ENCODE measurements around the gene COPZ2.
"Not testable (repeated sequence)": the region's sequence is repeated elsewhere in the genome, so short reads cannot be mapped to it uniquely, and the experiment has no call there.

The COPZ2 gene

GRCh38 chr17:48025904-48026501 is 11.6 kb downstream of the COPZ2 start:
- no peaks in the 10 kb centered on the region for H3K9me3 ChIP-seq (ENCODE audit: control insufficient read depth, insufficient read depth, low read length)
- H3K4me1 ChIP-seq (ENCODE audit: control insufficient read depth, insufficient read depth, low read length) = peaks cover 19% of the 10 kb centered on the region
- H3K9ac ChIP-seq (ENCODE audit: low read depth, low read length) = no peak overlapping the region
- H3K27me3 ChIP-seq (ENCODE audit: control insufficient read depth, insufficient read depth, low read length) = peaks cover 27% of the 10 kb centered on the region
- H3K4me3 ChIP-seq (ENCODE audit: low read depth, low read length) = peak overlapping the region; percentile 95
- no peaks in the 10 kb centered on the region for H3K36me3 ChIP-seq (ENCODE audit: control insufficient read depth, insufficient read depth, low read length)

GRCh38 chr17:48025040-48025903 is 12.3 kb downstream of the COPZ2 start:
- H3K4me1 ChIP-seq (ENCODE audit: control insufficient read depth, insufficient read depth, low read length) = peaks cover 19% of the 10 kb centered on the region
- H3K9me3 ChIP-seq (ENCODE audit: control insufficient read depth, insufficient read depth, low read length) = no peaks in the 10 kb centered on the region
- peaks cover 27% of the 10 kb centered on the region for H3K27me3 ChIP-seq (ENCODE audit: control insufficient read depth, insufficient read depth, low read length)
- H3K4me3 ChIP-seq (ENCODE audit: low read depth, low read length) = peak overlapping the region; percentile 95
- no peaks in the 10 kb centered on the region for H3K36me3 ChIP-seq (ENCODE audit: control insufficient read depth, insufficient read depth, low read length)
- no peak overlapping the region for H3K9ac ChIP-seq (ENCODE audit: low read depth, low read length)

GRCh38 chr17:48024149-48025039 is 13.2 kb downstream of the COPZ2 start:
- Histone ChIP-seq H3K9me3 (ENCODE audit: control insufficient read depth, insufficient read depth, low read length) (no peaks in the 10 kb centered on the region), H3K27me3 (ENCODE audit: control insufficient read depth, insufficient read depth, low read length) (peaks cover 27% of the 10 kb centered on the region)

GRCh38 chr17:48023400-48024148 is 14.0 kb downstream of the COPZ2 start:
- Histone ChIP-seq H3K36me3 (ENCODE audit: control insufficient read depth, insufficient read depth, low read length) (no peaks in the 10 kb centered on the region), H3K4me1 (ENCODE audit: control insufficient read depth, insufficient read depth, low read length) (peaks cover 19% of the 10 kb centered on the region), H3K4me3 (ENCODE audit: low read depth, low read length) (peak overlapping the region; percentile 56), H3K27me3 (ENCODE audit: control insufficient read depth, insufficient read depth, low read length) (peaks cover 27% of the 10 kb centered on the region), H3K9me3 (ENCODE audit: control insufficient read depth, insufficient read depth, low read length) (no peaks in the 10 kb centered on the region), H3K9ac (ENCODE audit: low read depth, low read length) (no peak overlapping the region)

More at GRCh38 chr17:48024149-48025039, 13.2 kb downstream of the COPZ2 start:
- peaks cover 19% of the 10 kb centered on the region for H3K4me1 ChIP-seq (ENCODE audit: control insufficient read depth, insufficient read depth, low read length)
- H3K36me3 ChIP-seq (ENCODE audit: control insufficient read depth, insufficient read depth, low read length) = no peaks in the 10 kb centered on the region
- no peak overlapping the region for H3K9ac ChIP-seq (ENCODE audit: low read depth, low read length)
- peak overlapping the region; percentile 56 for H3K4me3 ChIP-seq (ENCODE audit: low read depth, low read length)

GRCh38 chr17:48022901-48023300 is 14.7 kb downstream of the COPZ2 start:
- H3K4me1 ChIP-seq (ENCODE audit: control insufficient read depth, insufficient read depth, low read length) = peaks cover 19% of the 10 kb centered on the region
- peaks cover 27% of the 10 kb centered on the region for H3K27me3 ChIP-seq (ENCODE audit: control insufficient read depth, insufficient read depth, low read length)
- H3K4me3 ChIP-seq (ENCODE audit: low read depth, low read length) = no peak overlapping the region
- no peaks in the 10 kb centered on the region for H3K9me3 ChIP-seq (ENCODE audit: control insufficient read depth, insufficient read depth, low read length)
- H3K9ac ChIP-seq (ENCODE audit: low read depth, low read length) = no peak overlapping the region
- no peaks in the 10 kb centered on the region for H3K36me3 ChIP-seq (ENCODE audit: control insufficient read depth, insufficient read depth, low read length)

GRCh38 chr17:48021934-48022333 is 15.7 kb downstream of the COPZ2 start:
- Histone ChIP-seq H3K4me3 (ENCODE audit: low read depth, low read length) (no peak overlapping the region), H3K27me3 (ENCODE audit: control insufficient read depth, insufficient read depth, low read length) (peaks cover 23% of the 10 kb centered on the region), H3K9me3 (ENCODE audit: control insufficient read depth, insufficient read depth, low read length) (no peaks in the 10 kb centered on the region), H3K9ac (ENCODE audit: low read depth, low read length) (no peak overlapping the region), H3K4me1 (ENCODE audit: control insufficient read depth, insufficient read depth, low read length) (peaks cover 17% of the 10 kb centered on the region), H3K36me3 (ENCODE audit: control insufficient read depth, insufficient read depth, low read length) (no peaks in the 10 kb centered on the region)

GRCh38 chr17:48017817-48018158 is 19.8 kb downstream of the COPZ2 start:
- H3K36me3 ChIP-seq (ENCODE audit: control insufficient read depth, insufficient read depth, low read length); H3K9ac ChIP-seq (ENCODE audit: low read depth, low read length); H3K4me1 ChIP-seq (ENCODE audit: control insufficient read depth, insufficient read depth, low read length); H3K4me3 ChIP-seq (ENCODE audit: low read depth, low read length); H3K9me3 ChIP-seq (ENCODE audit: control insufficient read depth, insufficient read depth, low read length): not testable (repeated sequence)
- H3K27me3 ChIP-seq (ENCODE audit: control insufficient read depth, insufficient read depth, low read length) = peaks cover 17% of the 10 kb centered on the region

DNA sequence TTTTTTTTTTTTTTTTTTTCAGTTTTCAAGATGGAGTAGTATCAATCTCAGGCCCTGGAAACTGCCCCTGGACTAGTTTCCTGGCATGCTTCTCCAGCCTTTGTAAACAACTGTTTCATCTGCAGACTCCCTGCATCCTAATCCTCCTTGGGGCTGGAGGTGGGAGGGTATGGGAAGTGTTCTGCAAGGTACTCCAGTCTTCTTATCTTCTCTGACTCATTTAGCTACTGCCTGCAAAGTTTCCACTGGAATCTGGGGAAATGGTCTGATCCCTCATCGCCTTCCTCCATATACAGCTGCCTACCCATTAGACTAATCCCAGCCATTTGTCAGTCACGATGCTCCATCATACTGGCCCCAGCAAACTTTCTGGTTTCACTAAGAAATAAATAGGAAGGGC is 21.5 kb downstream of the COPZ2 start:
- peaks cover 20% of the 10 kb centered on the region for H3K27me3 ChIP-seq (ENCODE audit: control insufficient read depth, insufficient read depth, low read length)
- no peak overlapping the region for H3K9ac ChIP-seq (ENCODE audit: low read depth, low read length)
- H3K36me3 ChIP-seq (ENCODE audit: control insufficient read depth, insufficient read depth, low read length) = no peaks in the 10 kb centered on the region
- H3K4me3 ChIP-seq (ENCODE audit: low read depth, low read length) = no peak overlapping the region
- no peaks in the 10 kb centered on the region for H3K9me3 ChIP-seq (ENCODE audit: control insufficient read depth, insufficient read depth, low read length)
- H3K4me1 ChIP-seq (ENCODE audit: control insufficient read depth, insufficient read depth, low read length) = peaks cover 12% of the 10 kb centered on the region

- H3K9ac ChIP-seq (ENCODE audit: low read depth, low read length) = no peak overlapping the region
- H3K4me1 ChIP-seq (ENCODE audit: control insufficient read depth, insufficient read depth, low read length) = peaks cover 12% of the 10 kb centered on the region
- H3K27me3 ChIP-seq (ENCODE audit: control insufficient read depth, insufficient read depth, low read length) = peaks cover 20% of the 10 kb centered on the region
- no peak overlapping the region for H3K4me3 ChIP-seq (ENCODE audit: low read depth, low read length)
- H3K36me3 ChIP-seq (ENCODE audit: control insufficient read depth, insufficient read depth, low read length) = no peaks in the 10 kb centered on the region
- H3K9me3 ChIP-seq (ENCODE audit: control insufficient read depth, insufficient read depth, low read length) = no peaks in the 10 kb centered on the region
Measured at GRCh38 chr17:48014595-48015111, 22.9 kb downstream of the COPZ2 start.

- Histone ChIP-seq H3K36me3 (ENCODE audit: control insufficient read depth, insufficient read depth, low read length) (no peaks in the 10 kb centered on the region), H3K9me3 (ENCODE audit: control insufficient read depth, insufficient read depth, low read length) (no peaks in the 10 kb centered on the region), H3K4me1 (ENCODE audit: control insufficient read depth, insufficient read depth, low read length) (peaks cover 12% of the 10 kb centered on the region), H3K27me3 (ENCODE audit: control insufficient read depth, insufficient read depth, low read length) (peaks cover 20% of the 10 kb centered on the region), H3K9ac (ENCODE audit: low read depth, low read length) (no peak overlapping the region), H3K4me3 (ENCODE audit: low read depth, low read length) (no peak overlapping the region)
Measured at GRCh38 chr17:48013876-48014594, 23.6 kb downstream of the COPZ2 start.
